A673 (cell line): Measurements from ENCODE around the gene CHRNB1. TPM values are rescaled to one million over a fixed set of nuclear protein-coding genes. Genes with fewer than 3 reads are reported as not detected.

Experiments used
- BruUV-seq: library from RNA; stranded (reverse); fragments of 400-500 nt; replicated peaks from 2 replicates; lab custom pipeline; 2021; lab: Mats Ljungman, UMichigan
- CTCF ChIA-PET: fragments of 300-600 bp; sonication (Branson Sonifier 250); formaldehyde crosslinking; loops from one replicate; lab custom pipeline; 2022; ENCODE audit warnings: antibody characterized with exemption; lab: Charles Lee
- POLR2A ChIA-PET: fragments of 300-600 bp; sonication (Branson Sonifier 250); formaldehyde crosslinking; loops from one replicate; lab custom pipeline; 2022; ENCODE audit warnings: antibody characterized with exemption; ENCODE audit not compliant: low non-redundant PET; lab: Charles Lee
- DNase-seq: peaks from one replicate; pipeline ENCODE4 v3.0.0-alpha.2; 2015; ENCODE audit warnings: low spot score
- H3K27ac ChIP-seq: fragments of 200-600 bp; sonication (generic); 2 replicates; pipeline ENCODE4 v1.5.1; 2016; ENCODE audit warnings: mixed run types, low read depth, mild to moderate bottlenecking, mixed read lengths, antibody characterized with exemption, low read length; ENCODE audit not compliant: poor library complexity, severe bottlenecking
- H3K27me3 ChIP-seq: fragments of 200-600 bp; sonication (generic); replicated peaks from 2 replicates; pipeline ENCODE4 v1.6.1; 2017; ENCODE audit warnings: mixed run types, low read depth, mild to moderate bottlenecking, mixed read lengths, antibody characterized with exemption, low read length; ENCODE audit not compliant: insufficient read depth, poor library complexity
- H3K36me3 ChIP-seq: fragments of 200-600 bp; sonication (generic); 2 replicates; pipeline ENCODE4 v1.6.1; 2016; ENCODE audit warnings: mixed run types, mild to moderate bottlenecking, mixed read lengths, antibody characterized with exemption, low read length; ENCODE audit not compliant: insufficient read depth, poor library complexity, severe bottlenecking
- H3K4me1 ChIP-seq: fragments of 200-600 bp; sonication (generic); 2 replicates; pipeline ENCODE4 v1.6.1; 2017; ENCODE audit warnings: mixed run types, mild to moderate bottlenecking, mixed read lengths, antibody characterized with exemption, low read length; ENCODE audit not compliant: insufficient read depth, poor library complexity, severe bottlenecking
- H3K4me3 ChIP-seq: fragments of 200-600 bp; sonication (generic); 2 replicates; pipeline ENCODE4 v1.5.1; 2016; ENCODE audit warnings: low read depth, mixed run types, mild to moderate bottlenecking, mixed read lengths, low read length; ENCODE audit not compliant: poor library complexity, severe bottlenecking
- H3K9me3 ChIP-seq: fragments of 200-600 bp; sonication (generic); 2 replicates; pipeline ENCODE4 v1.6.1; 2016; ENCODE audit warnings: mixed run types, low read depth, mild to moderate bottlenecking, mixed read lengths, antibody characterized with exemption, low read length; ENCODE audit not compliant: poor library complexity, severe bottlenecking
- CTCF ChIP-seq: fragments of 300-800, 200-600 bp; sonication (generic); conservative IDR thresholded peaks from 2 replicates; pipeline ENCODE4 v1.5.1; 2017; ENCODE audit warnings: low read depth, mild to moderate bottlenecking, antibody characterized with exemption, low read length, moderate library complexity, mixed read lengths
- EZH2 ChIP-seq: fragments of 200-600 bp; sonication (generic); IDR thresholded peaks from 2 replicates; pipeline ENCODE4 v1.6.1; 2017; ENCODE audit warnings: borderline replicate concordance, low read depth, mild to moderate bottlenecking, mixed read lengths, antibody characterized with exemption, low read length; ENCODE audit not compliant: poor library complexity, severe bottlenecking
- intact Hi-C: fragments of 100-400 bp; cut with micrococcal nuclease; formaldehyde crosslinking; loops from one replicate; pipeline ENCODE4 v1.10.0; 2022; ENCODE audit not compliant: unreplicated experiment
- total RNA-seq: library from RNA; stranded (reverse); gene quantifications from 2 replicates; pipeline ENCODE4 v1.2.3, GENCODE V29; 2021

The CHRNB1 gene
- total RNA-seq, 1 experiment from 2014 or later: 5.2 TPM

- Histone ChIP-seq H3K36me3 (no peaks in the 10 kb centered on the region), H3K27ac (no peak overlapping the region), H3K27me3 (no peaks in the 10 kb centered on the region), H3K4me3 (no peak overlapping the region), H3K4me1 (no peaks in the 10 kb centered on the region), H3K9me3 (no peaks in the 10 kb centered on the region)
- ChIA-PET POLR2A (no interaction called here), CTCF (no interaction called here)
- no peak for TF ChIP-seq EZH2
- no peak for TF ChIP-seq CTCF
- no peak for DNase-seq
- no TSS peak for BruUV-seq
- intact Hi-C loops: no loop called here
Observed at GRCh38 chr17:7423679-7424078, 21.2 kb upstream of the CHRNB1 start.

GRCh38 chr17:7425316-7425715 is 19.5 kb upstream of the CHRNB1 start, which contains the start of gene SPEM2:
TSS of gene SPEM2 (plus strand) at chr17:7425616. CDS start at chr17:7425689, 73 bp downstream.
- no TSS peak for BruUV-seq
- ChIA-PET POLR2A (no interaction called here), CTCF (no interaction called here)
- intact Hi-C loops: no loop called here
- Histone ChIP-seq H3K4me3 (no peak within 1 kb of the TSS), H3K27me3 (no peaks in the 10 kb centered on the region), H3K4me1 (no peaks in the 10 kb centered on the region), H3K9me3 (no peaks in the 10 kb centered on the region), H3K27ac (no peak within 1 kb of the TSS), H3K36me3 (no peaks in the 10 kb centered on the region)
- TF ChIP-seq CTCF: no peak
- TF ChIP-seq EZH2: no peak
- DNase-seq: no peak

GRCh38 chr17:7425756-7426155 is 19.1 kb upstream of the CHRNB1 start:
- Histone ChIP-seq H3K27ac (no peak overlapping the region), H3K36me3 (no peaks in the 10 kb centered on the region), H3K9me3 (no peaks in the 10 kb centered on the region), H3K4me3 (no peak overlapping the region), H3K27me3 (no peaks in the 10 kb centered on the region), H3K4me1 (no peaks in the 10 kb centered on the region)
- ChIA-PET POLR2A (no interaction called here), CTCF (no interaction called here)
- no TSS peak for BruUV-seq
- no peak for DNase-seq
- intact Hi-C loops: no loop called here
- TF ChIP-seq EZH2: no peak
- TF ChIP-seq CTCF: no peak
